T-helper 17 cell (primary cell): ENCODE data around the gene SPATA2. TPM values are rescaled to one million over a fixed set of nuclear protein-coding genes. Genes with fewer than 3 reads are reported as not detected.
"Not testable (repeated sequence)": the region's sequence is repeated elsewhere in the genome, so short reads cannot be mapped to it uniquely, and the experiment has no call there.

Experiments used
- ATAC-seq: fragments of 150-1000 bp; cut with Tn5 transposase; 2 replicates; pipeline ENCODE4 v1.10.0; 2021; ENCODE audit warnings: mild to moderate bottlenecking, moderate library complexity
- DNase-seq, 3 donors: peaks; one replicate each; pipeline versions ENCODE4 v3.0.0 to v3.0.0-alpha.2; 2020 to 2021
- H3K9me3 ChIP-seq: one replicate; pipeline ENCODE4 v1.7.0; 2013; ENCODE audit warnings: low read length, mild to moderate bottlenecking; ENCODE audit not compliant: control insufficient read depth, poor library complexity, severe bottlenecking
- H3K27ac Mint-ChIP-seq: one replicate; pipeline ENCODE4 v1.8.0; 2022; ENCODE audit warnings: mild to moderate bottlenecking, moderate library complexity, mixed read lengths
- H3K27me3 Mint-ChIP-seq: one replicate; pipeline ENCODE4 v1.8.0; 2022; ENCODE audit warnings: mixed read lengths
- H3K36me3 Mint-ChIP-seq: one replicate; pipeline ENCODE4 v1.8.0; 2022; ENCODE audit warnings: low read depth, mixed read lengths
- H3K4me1 Mint-ChIP-seq: one replicate; pipeline ENCODE4 v1.8.0; 2022; ENCODE audit warnings: mild to moderate bottlenecking, mixed read lengths
- H3K4me3 Mint-ChIP-seq: one replicate; pipeline ENCODE4 v1.8.0; 2022; ENCODE audit warnings: mild to moderate bottlenecking, moderate library complexity, mixed read lengths
- total RNA-seq, 4 donors: library from RNA in 2 of 4; stranded (reverse) in 2 of 4; gene quantifications; one replicate each; pipeline ENCODE4 v1.2.3 and lab custom pipeline; 2022 to 2026

The SPATA2 gene
- total RNA-seq, 2 donors from 2014 or later: 23.5 to 24.9 TPM

GRCh38 chr20:49862607-49863200 lies 52.6 kb downstream of the SPATA2 start:
- no peak overlapping the region for H3K27ac Mint-ChIP-seq
- DNase-seq: no peak
- no peaks in the 10 kb centered on the region for H3K9me3 ChIP-seq
- peaks cover 14% of the 10 kb centered on the region for H3K4me1 Mint-ChIP-seq
- no peaks in the 10 kb centered on the region for H3K27me3 Mint-ChIP-seq
- ATAC-seq: no peak
- H3K36me3 Mint-ChIP-seq: peaks cover 7% of the 10 kb centered on the region
- H3K4me3 Mint-ChIP-seq: no peak overlapping the region

DNA sequence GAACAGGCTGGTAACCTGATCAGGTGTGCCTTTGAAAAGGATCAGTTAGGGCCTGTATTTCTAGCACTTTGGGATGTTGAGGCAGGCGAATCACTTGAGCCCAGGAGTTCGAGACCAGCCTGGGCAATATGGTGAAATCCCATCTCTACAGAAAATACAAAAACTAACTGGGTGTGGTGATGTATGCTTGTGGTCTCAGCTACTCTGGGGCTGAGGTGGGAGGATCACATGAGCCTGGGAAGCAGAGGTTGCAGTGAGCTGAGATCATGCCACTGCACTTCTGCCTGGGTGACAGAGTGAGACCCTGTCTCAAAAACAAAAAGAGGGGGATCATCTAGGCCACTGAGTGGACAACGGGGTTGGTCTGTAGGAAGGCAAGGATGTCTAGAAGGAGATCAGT lies 54.1 kb downstream of the SPATA2 start:
- ATAC-seq, H3K4me3 Mint-ChIP-seq: not testable (repeated sequence)
- H3K27ac Mint-ChIP-seq: peak overlapping the region; percentile 79

GRCh38 chr20:49859807-49860206 lies 55.5 kb downstream of the SPATA2 start:
- no peaks in the 10 kb centered on the region for H3K9me3 ChIP-seq
- ATAC-seq: no peak
- no peak overlapping the region for H3K4me3 Mint-ChIP-seq
- no peak for DNase-seq
- no peaks in the 10 kb centered on the region for H3K27me3 Mint-ChIP-seq
- no peak overlapping the region for H3K27ac Mint-ChIP-seq
- H3K36me3 Mint-ChIP-seq: peaks cover 3% of the 10 kb centered on the region
- peaks cover 8% of the 10 kb centered on the region for H3K4me1 Mint-ChIP-seq

More for the DNA sequence above, 54.1 kb downstream of the SPATA2 start:
- not testable (repeated sequence) for H3K4me1 Mint-ChIP-seq, H3K36me3 Mint-ChIP-seq, H3K9me3 ChIP-seq, H3K27me3 Mint-ChIP-seq, DNase-seq

DNA sequence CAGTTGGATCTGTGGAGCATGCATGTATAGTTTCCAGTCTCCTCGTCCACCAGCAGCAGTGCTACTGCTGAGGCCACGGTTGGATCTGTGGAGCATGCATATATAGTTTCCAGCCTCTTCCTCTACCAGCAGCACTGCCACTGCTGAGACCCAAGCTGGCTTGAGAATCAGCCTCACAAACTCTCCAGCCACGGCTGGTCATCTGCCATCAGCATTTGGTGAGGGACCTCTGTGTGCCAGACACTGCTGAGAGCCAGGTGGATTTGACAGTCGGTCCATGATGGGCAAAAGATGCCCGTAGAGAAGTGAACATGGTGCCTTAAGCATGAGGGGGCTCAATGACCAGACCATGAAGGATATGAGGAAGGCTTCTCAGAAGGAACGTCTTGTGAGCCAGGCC lies 56.3 kb downstream of the SPATA2 start:
- peaks cover 10% of the 10 kb centered on the region for H3K4me1 Mint-ChIP-seq
- DNase-seq (no peak), ATAC-seq (no peak)
- H3K4me3 Mint-ChIP-seq: no peak overlapping the region
- peaks cover 2% of the 10 kb centered on the region for H3K36me3 Mint-ChIP-seq
- H3K9me3 ChIP-seq: no peaks in the 10 kb centered on the region
- H3K27me3 Mint-ChIP-seq: no peaks in the 10 kb centered on the region
- H3K27ac Mint-ChIP-seq: peak overlapping the region; percentile 21

DNA sequence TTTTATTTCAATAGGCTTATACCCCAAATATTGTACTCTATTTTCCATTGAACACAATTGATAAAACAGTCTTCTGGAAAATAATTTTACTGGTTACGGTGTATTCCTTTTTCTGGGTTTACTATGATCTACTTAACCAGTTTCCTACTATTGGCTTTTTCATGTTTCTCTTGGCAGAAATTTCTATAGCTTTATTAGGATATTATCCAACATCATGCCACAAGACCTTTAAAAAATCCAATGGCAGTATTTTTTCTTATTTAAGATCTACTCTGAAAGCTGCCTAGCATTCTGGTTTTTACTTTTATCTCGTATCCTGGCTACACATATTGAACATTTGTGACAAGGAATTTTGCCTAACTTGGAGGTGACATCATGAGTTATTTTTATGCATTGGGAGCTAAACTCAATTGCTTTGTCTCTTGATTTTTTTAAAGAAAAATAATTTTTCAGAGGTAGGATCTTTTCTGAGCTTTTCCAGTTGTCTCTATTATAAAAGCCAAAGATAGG lies 57.2 kb downstream of the SPATA2 start:
- DNase-seq: no peak
- peaks cover 10% of the 10 kb centered on the region for H3K4me1 Mint-ChIP-seq
- H3K27ac Mint-ChIP-seq: peak overlapping the region; percentile 21
- H3K4me3 Mint-ChIP-seq: no peak overlapping the region
- H3K27me3 Mint-ChIP-seq: no peaks in the 10 kb centered on the region
- H3K9me3 ChIP-seq: no peaks in the 10 kb centered on the region
- peaks cover 2% of the 10 kb centered on the region for H3K36me3 Mint-ChIP-seq
- ATAC-seq: no peak

DNA sequence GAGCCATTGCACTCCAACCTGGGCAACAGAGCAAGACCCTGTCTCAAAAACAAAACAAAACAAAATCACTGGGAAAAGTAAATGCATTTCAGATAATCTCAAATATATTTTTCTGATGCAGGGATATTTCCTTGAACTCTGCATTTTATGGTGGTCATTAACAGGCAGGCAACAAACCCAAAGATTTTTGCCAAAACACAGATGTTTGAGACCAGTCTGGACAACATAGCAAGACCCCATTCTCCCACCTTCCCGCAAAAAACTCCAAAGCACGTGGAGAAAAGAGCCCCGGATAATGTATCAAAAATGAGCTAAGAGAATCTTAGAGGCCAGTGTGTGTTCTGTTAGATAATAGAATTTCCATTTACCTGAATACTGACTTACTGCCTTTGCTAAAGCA lies 58.4 kb downstream of the SPATA2 start:
- Mint-ChIP-seq H3K27me3 (no peaks in the 10 kb centered on the region), H3K4me3 (no peak overlapping the region), H3K4me1 (peaks cover 10% of the 10 kb centered on the region), H3K27ac (no peak overlapping the region), H3K36me3 (peaks cover 2% of the 10 kb centered on the region)
- ATAC-seq (no peak), DNase-seq (no peak)
- H3K9me3 ChIP-seq: no peaks in the 10 kb centered on the region

DNA sequence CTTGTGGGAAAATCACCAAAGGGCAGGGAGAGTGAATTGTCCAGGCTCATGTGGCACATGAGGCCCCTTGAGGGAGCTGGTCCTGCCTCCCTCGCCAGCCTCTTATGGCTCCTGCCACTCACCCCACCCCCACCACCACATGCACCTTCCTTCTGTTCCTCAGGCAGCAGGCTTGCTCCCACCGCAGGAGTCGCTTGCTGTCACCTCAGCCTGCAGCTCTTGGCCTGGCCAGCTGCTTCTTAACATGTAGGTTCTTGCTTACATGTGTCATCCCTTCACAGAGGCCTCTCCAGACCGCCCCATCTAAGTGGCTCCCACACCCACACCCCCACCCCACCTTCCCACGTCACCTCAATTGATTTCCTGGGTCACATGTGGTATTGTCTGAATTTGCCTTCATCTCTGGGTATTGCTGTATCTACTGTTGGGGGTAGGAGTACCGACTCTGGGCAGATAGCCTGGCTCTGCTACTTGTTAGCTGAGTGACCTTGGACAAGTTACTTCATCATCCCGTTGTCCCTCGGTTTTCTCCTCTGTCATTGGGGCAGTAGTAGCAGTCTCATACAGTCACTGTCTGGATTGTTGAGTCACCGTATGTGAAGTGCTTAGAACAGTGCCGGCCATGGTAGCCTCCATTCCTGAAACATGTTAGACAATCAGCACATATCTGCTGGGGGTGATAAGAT lies 61.0 kb downstream of the SPATA2 start:
- no peaks in the 10 kb centered on the region for H3K9me3 ChIP-seq
- ATAC-seq (no peak), DNase-seq (no peak)
- Mint-ChIP-seq H3K4me3 (no peak overlapping the region), H3K36me3 (peaks cover 2% of the 10 kb centered on the region), H3K27me3 (no peaks in the 10 kb centered on the region), H3K4me1 (peaks cover 15% of the 10 kb centered on the region), H3K27ac (peak overlapping the region; percentile 72)

GRCh38 chr20:49853640-49854039 lies 61.7 kb downstream of the SPATA2 start:
- no peaks in the 10 kb centered on the region for H3K27me3 Mint-ChIP-seq
- peaks cover 20% of the 10 kb centered on the region for H3K4me1 Mint-ChIP-seq
- DNase-seq: no peak
- H3K9me3 ChIP-seq: no peaks in the 10 kb centered on the region
- no peak for ATAC-seq
- H3K27ac Mint-ChIP-seq: peak overlapping the region; percentile 72
- H3K4me3 Mint-ChIP-seq: peak overlapping the region; percentile 15
- peaks cover 5% of the 10 kb centered on the region for H3K36me3 Mint-ChIP-seq

Other genes with a start within 250 kb of the SPATA2 start
- 10 to 100 TPM; 17.3 to 19.0 TPM for gene B4GALT5, start 201.7 kb downstream of the SPATA2 start, total RNA-seq
- 10 to 100 TPM; 42.4 to 44.8 TPM for gene SLC9A8, start 102.7 kb downstream of the SPATA2 start, total RNA-seq
- 100 to 1,000 TPM; 104 to 111 TPM for gene RNF114, start 20.9 kb upstream of the SPATA2 start, total RNA-seq
- 1 to 10 TPM; 2.2 to 3.3 TPM for gene SNAI1, start 67.5 kb upstream of the SPATA2 start, total RNA-seq
- 100 to 1,000 TPM; 124 to 151 TPM for gene UBE2V1, start 197.6 kb upstream of the SPATA2 start, total RNA-seq
- 10 to 100 TPM; 14.3 to 22.6 TPM for gene PEDS1, start 238.2 kb upstream of the SPATA2 start, total RNA-seq